Ishikawa (cell line): ENCODE results near the gene FGFR3.

Experiments used
- CEBPB ChIP-seq: IDR thresholded peaks from 2 replicates; pipeline ENCODE4 v1.6.1; 2012
- CREB1 ChIP-seq: IDR thresholded peaks from 2 replicates; pipeline ENCODE4 v1.6.1; 2012; ENCODE audit warnings: low read depth
- EGR1 ChIP-seq: IDR thresholded peaks from 2 replicates; pipeline ENCODE4 v1.6.1; 2012
- EP300 ChIP-seq: IDR thresholded peaks from 2 replicates; pipeline ENCODE4 v1.6.1; 2012; ENCODE audit warnings: borderline replicate concordance
- FOXM1 ChIP-seq: IDR thresholded peaks from 2 replicates; pipeline ENCODE4 v1.6.1; 2012; ENCODE audit warnings: low read depth, borderline replicate concordance
- NFIC ChIP-seq: IDR thresholded peaks from 2 replicates; pipeline ENCODE4 v1.6.1; 2012
- RAD21 ChIP-seq: IDR thresholded peaks from 2 replicates; pipeline ENCODE4 v1.6.1; 2012; ENCODE audit warnings: low read depth
- TAF1 ChIP-seq: IDR thresholded peaks from 2 replicates; pipeline ENCODE4 v1.6.1; 2012; ENCODE audit warnings: low read depth, mild to moderate bottlenecking
- TCF12 ChIP-seq: IDR thresholded peaks from 2 replicates; pipeline ENCODE4 v1.6.1; 2012; ENCODE audit warnings: low read depth
- TEAD4 ChIP-seq: IDR thresholded peaks from 2 replicates; pipeline ENCODE4 v1.6.1; 2012
- YY1 ChIP-seq: IDR thresholded peaks from 2 replicates; pipeline ENCODE4 v1.6.1; 2012; ENCODE audit warnings: low read depth
- ZBTB7A ChIP-seq: IDR thresholded peaks from 2 replicates; pipeline ENCODE4 v1.6.1; 2012; ENCODE audit warnings: low read depth
- TF ChIP-seq, protein P1 (sequence below): IDR thresholded peaks from 2 replicates; pipeline ENCODE4 v1.6.1; 2012
- TF ChIP-seq, protein P2 (sequence below): IDR thresholded peaks from 2 replicates; pipeline ENCODE4 v1.6.1; 2012
- TF ChIP-seq, protein P3 (sequence below): IDR thresholded peaks from 2 replicates; pipeline ENCODE4 v1.6.1; 2012; ENCODE audit warnings: low read depth, mild to moderate bottlenecking

Gene FGFR3

DNA sequence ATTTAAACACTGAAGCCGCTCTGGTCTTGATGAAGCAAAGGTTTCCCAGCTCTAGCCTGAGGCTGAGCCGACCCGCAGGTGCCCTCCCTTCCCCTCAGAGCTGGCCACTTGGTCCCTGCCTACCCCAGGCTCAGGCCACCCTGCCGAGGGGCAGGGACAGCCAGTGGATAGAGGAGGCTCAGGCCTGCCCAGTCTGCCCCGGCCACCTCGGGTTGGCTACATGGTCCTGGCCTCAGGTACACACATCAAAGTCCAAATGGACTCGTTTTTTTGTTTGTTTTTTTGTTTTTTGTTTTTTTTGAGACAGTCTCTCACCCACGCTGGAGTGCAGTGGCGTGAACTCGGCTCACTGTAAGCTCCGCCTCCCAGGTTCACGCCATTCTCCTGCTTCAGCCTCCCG lies 47.9 kb upstream of the FGFR3 start:
- TF ChIP-seq FOXM1: no peak
- no peak for TF ChIP-seq EGR1
- TF ChIP-seq CEBPB: no peak
- no peak for TF ChIP-seq ZBTB7A
- TF ChIP-seq, protein P1, sequence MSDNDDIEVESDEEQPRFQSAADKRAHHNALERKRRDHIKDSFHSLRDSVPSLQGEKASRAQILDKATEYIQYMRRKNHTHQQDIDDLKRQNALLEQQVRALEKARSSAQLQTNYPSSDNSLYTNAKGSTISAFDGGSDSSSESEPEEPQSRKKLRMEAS: no peak
- TF ChIP-seq TCF12: no peak
- TF ChIP-seq TEAD4: no peak
- TF ChIP-seq CREB1: no peak
- TF ChIP-seq TAF1: no peak
- TF ChIP-seq, protein P2, sequence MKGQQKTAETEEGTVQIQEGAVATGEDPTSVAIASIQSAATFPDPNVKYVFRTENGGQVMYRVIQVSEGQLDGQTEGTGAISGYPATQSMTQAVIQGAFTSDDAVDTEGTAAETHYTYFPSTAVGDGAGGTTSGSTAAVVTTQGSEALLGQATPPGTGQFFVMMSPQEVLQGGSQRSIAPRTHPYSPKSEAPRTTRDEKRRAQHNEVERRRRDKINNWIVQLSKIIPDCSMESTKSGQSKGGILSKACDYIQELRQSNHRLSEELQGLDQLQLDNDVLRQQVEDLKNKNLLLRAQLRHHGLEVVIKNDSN: no peak
- TF ChIP-seq RAD21: no peak
- TF ChIP-seq NFIC: no peak
- TF ChIP-seq, protein P3, sequence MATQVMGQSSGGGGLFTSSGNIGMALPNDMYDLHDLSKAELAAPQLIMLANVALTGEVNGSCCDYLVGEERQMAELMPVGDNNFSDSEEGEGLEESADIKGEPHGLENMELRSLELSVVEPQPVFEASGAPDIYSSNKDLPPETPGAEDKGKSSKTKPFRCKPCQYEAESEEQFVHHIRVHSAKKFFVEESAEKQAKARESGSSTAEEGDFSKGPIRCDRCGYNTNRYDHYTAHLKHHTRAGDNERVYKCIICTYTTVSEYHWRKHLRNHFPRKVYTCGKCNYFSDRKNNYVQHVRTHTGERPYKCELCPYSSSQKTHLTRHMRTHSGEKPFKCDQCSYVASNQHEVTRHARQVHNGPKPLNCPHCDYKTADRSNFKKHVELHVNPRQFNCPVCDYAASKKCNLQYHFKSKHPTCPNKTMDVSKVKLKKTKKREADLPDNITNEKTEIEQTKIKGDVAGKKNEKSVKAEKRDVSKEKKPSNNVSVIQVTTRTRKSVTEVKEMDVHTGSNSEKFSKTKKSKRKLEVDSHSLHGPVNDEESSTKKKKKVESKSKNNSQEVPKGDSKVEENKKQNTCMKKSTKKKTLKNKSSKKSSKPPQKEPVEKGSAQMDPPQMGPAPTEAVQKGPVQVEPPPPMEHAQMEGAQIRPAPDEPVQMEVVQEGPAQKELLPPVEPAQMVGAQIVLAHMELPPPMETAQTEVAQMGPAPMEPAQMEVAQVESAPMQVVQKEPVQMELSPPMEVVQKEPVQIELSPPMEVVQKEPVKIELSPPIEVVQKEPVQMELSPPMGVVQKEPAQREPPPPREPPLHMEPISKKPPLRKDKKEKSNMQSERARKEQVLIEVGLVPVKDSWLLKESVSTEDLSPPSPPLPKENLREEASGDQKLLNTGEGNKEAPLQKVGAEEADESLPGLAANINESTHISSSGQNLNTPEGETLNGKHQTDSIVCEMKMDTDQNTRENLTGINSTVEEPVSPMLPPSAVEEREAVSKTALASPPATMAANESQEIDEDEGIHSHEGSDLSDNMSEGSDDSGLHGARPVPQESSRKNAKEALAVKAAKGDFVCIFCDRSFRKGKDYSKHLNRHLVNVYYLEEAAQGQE: no peak
- no peak for TF ChIP-seq EP300
- no peak for TF ChIP-seq YY1

DNA sequence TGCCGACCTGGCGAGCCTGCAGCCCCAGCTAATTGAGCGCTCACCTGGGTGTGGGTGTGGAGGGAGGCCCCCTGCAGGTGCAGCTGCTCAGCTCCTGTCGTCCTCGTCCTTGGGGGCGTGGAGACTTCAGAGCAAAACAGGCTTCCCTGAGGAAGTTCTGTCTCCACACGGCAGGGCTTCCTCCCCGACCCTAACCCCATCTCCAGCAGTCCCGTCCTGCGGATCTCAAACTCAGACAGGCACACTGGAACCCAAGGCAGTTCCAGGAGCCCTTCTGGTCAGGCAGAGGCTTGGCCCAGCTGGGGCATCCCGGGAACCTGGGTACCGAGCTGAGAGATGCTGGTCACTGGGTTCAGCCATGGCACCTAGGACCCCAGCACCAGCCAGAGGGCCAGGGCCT lies 47.4 kb upstream of the FGFR3 start:
- TF ChIP-seq TAF1 (no peak), ZBTB7A (no peak), TCF12 (0 out of 2 replicates have a peak, but pooled peaks have one; percentile 26), CEBPB (no peak), CREB1 (no peak)
- TF ChIP-seq, protein P1: no peak
- TF ChIP-seq, protein P2: no peak

DNA sequence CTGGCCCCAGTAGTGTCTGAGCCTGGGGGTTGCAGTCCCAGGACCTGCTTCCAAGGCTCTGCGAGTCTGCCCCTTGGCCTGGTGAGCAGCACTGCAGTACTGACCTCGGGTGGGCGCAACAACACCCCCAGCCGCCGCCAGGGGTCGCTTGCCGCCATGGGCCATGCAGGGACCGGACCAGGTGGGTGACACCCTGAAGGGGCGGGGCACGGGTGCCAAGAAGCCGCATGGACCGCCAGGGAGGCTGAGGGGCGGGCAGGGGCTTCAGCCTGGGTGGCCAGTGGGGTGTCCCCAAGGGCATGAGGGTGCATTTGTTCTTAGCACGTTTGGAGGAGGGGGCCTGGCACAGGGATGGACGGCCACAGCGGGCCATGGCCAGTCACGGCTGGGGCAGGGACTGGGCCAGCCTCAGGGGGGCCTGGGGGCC lies 46.8 kb upstream of the FGFR3 start:
- TF ChIP-seq TEAD4 (no peak), CEBPB (no peak), RAD21 (no peak), EP300 (no peak), ZBTB7A (no peak), CREB1 (no peak), TCF12 (no peak)
- TF ChIP-seq, protein P2: no peak
- TF ChIP-seq, protein P1: no peak

DNA sequence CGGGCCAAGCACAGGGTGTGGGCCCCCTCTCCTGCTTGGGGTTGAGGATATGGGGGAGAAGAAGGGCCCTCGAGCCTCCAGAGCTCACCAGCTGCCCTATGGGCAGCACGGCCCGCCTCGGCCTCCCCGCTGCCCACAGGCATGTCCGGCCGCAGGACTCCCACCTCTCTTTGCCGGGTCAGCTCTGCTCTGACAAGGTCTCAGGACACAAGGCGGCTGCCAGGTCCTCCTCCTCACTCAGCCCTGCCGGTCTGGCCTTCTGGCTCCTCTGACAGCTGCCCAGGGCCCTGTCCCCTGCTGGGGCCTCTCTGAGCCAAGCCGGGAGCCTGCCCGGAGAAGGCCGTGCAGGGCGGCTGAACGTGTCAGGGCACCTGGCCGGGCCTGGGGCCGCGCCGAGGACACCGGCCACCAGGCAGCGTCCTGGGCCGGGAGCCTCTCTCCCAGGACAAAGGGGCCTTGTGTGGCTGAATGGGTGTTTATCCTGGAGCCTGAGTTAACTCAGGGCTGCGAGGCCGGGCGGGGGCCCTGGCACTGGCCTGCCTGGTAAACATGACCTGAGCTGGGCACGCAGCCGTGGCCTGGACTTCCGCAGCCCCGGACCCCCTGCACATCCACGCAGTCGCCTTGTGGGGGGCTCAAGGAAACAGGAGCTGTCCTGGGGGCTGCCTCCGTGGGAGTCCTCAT lies 46.0 kb upstream of the FGFR3 start:
- no peak for TF ChIP-seq NFIC
- TF ChIP-seq CEBPB: no peak
- no peak for TF ChIP-seq RAD21
- TF ChIP-seq TAF1: no peak
- TF ChIP-seq EP300: no peak
- no peak for TF ChIP-seq ZBTB7A
- TF ChIP-seq, protein P1: no peak
- TF ChIP-seq TEAD4: no peak

DNA sequence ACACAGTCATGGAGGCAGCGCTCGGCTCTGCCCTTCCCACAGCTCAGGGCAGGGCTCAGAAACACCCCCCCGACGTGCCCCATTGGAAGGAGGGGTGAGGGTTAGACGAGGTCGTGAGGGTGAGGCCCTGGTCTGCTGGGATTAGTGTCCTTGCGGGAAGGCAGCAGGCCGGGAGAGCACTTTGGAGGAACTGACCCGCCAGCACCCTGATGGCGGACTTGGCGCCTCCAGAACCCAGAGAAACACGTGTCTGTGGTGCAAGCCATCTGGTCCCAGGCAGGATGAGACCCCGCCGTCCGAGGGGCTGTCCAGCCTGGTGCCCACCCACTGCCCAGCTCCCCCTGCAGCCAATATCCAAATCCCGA lies 45.5 kb upstream of the FGFR3 start:
- TF ChIP-seq TCF12: no peak

DNA sequence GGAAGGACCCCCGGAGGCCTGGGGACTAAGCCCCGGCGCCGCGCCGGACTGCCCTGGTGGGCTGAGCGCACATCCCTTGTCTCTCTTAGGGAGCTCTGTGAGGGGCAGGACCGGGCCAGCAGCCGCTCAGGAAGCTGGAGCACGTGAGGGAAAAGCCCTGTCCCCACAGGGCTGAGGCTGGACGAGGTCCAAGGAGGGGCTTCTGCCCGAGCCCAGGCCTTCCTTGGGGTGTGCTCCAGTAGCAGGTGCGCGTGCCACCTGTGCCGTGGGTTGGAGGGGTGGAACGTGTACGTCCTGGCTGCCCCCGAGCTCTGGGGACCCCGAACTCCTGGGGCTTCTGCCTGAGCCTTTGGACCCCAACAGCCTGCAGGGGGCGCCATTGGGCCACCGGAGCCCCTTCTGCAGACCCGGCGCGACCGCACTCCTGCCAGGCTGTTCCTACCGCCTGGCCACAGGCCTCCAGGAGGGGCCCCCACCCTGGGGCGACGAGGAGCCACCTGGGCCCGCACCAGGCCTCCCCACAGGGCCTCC lies 44.6 kb upstream of the FGFR3 start:
- TF ChIP-seq TEAD4: no peak
- TF ChIP-seq, protein P1: no peak
- no peak for TF ChIP-seq YY1
- no peak for TF ChIP-seq FOXM1
- peak; percentile 23; the same call in 1 of the 2 replicates for TF ChIP-seq TCF12
- TF ChIP-seq, protein P2: peak; percentile 69
- no peak for TF ChIP-seq EP300
- TF ChIP-seq NFIC: no peak; the same call in 1 of the 2 replicates
- TF ChIP-seq CREB1: no peak
- TF ChIP-seq, protein P3: no peak
- no peak for TF ChIP-seq TAF1
- no peak for TF ChIP-seq EGR1
- peak; percentile 92; the same call in 1 of the 2 replicates for TF ChIP-seq ZBTB7A
- TF ChIP-seq CEBPB: no peak
- TF ChIP-seq RAD21: peak; percentile 93
